Measurements from ENCODE around the gene TRRAP. TPM values are rescaled to one million over a fixed set of nuclear protein-coding genes. Genes with fewer than 3 reads are reported as not detected.

TRRAP gene
- total RNA-seq, 6 experiments from 2014 or later = 26.6 to 35.5 (median 28.7) TPM

DNA sequence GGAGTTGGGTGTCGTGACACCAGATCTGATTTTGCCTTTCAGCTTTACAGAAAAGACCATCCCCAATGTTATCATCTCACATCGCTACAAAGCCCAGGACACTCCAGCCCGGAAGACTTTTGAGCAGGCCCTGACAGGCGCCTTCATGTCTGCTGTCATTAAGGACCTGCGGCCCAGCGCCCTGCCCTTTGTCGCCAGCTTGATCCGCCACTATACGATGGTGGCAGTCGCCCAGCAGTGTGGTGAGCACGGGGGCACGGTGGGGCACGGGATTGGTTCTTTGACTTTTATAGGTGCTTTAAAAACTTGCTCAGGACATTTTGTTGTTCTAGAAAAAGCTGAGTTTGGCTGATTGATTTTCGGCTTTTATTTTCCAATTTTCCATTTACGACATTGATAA lies 48.8 kb downstream of the TRRAP start:
- Mint-ChIP-seq H3K9me3 (no peaks in the 10 kb centered on the region), H3K27ac (no peak overlapping the region), H3K36me3 (ENCODE audit: low read depth) (peaks cover 53% of the 10 kb centered on the region), H3K4me3 (no peak overlapping the region), H3K4me1 (ENCODE audit: low read depth) (peaks cover 9% of the 10 kb centered on the region; the same call in 1 of the 2 replicates), H3K27me3 (ENCODE audit: insufficient read depth) (no peaks in the 10 kb centered on the region; the same call in 1 of the 2 replicates)
- TF ChIP-seq, protein P1, sequence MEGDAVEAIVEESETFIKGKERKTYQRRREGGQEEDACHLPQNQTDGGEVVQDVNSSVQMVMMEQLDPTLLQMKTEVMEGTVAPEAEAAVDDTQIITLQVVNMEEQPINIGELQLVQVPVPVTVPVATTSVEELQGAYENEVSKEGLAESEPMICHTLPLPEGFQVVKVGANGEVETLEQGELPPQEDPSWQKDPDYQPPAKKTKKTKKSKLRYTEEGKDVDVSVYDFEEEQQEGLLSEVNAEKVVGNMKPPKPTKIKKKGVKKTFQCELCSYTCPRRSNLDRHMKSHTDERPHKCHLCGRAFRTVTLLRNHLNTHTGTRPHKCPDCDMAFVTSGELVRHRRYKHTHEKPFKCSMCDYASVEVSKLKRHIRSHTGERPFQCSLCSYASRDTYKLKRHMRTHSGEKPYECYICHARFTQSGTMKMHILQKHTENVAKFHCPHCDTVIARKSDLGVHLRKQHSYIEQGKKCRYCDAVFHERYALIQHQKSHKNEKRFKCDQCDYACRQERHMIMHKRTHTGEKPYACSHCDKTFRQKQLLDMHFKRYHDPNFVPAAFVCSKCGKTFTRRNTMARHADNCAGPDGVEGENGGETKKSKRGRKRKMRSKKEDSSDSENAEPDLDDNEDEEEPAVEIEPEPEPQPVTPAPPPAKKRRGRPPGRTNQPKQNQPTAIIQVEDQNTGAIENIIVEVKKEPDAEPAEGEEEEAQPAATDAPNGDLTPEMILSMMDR (IDR thresholded peaks at IDR 0.05) = no peak
- DNase-seq = no peak

DNA sequence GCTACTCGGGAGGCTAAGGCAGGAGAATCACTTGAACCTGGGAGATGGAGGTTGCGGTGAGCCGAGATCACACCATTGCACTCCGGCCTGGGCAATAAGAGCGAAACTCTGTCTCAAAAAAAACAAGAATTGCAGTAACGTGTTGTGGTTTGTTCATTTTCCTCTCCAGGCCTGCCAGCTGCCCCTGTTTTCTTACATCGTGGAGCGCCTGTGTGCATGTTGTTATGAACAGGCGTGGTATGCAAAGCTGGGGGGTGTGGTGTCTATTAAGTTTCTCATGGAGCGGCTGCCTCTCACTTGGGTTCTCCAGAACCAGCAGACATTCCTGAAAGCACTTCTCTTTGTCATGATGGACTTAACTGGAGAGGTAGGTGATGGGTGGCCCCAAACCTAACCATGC lies 52.1 kb downstream of the TRRAP start:
- Mint-ChIP-seq H3K27me3 (ENCODE audit: insufficient read depth) (no peaks in the 10 kb centered on the region), H3K36me3 (ENCODE audit: low read depth) (peaks cover 50% of the 10 kb centered on the region), H3K4me3 (no peak overlapping the region), H3K9me3 (no peaks in the 10 kb centered on the region), H3K27ac (no peak overlapping the region), H3K4me1 (ENCODE audit: low read depth) (peaks cover 8% of the 10 kb centered on the region)
- TF ChIP-seq, protein P1 (IDR thresholded peaks at IDR 0.05) = no peak
- DNase-seq = no peak

DNA sequence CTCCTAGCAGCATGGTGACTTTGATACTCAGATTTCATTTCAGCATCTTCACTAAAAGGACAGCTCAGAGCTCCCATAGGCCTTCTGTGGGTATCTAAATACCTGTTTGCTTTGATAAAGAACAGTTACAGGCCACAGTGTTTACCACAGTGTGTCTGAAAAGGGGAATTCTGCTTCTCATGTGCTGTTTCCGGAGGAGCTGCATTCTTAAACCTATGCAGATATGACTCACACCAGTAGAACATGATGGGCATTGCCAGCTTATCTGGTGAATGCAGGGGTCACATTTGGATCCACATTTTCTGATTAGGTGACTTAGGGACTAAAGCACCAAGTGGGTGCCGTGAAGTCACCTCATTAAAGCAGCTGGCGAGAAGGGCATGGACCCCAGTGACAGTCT lies 52.6 kb downstream of the TRRAP start:
- Mint-ChIP-seq H3K4me3 (no peak overlapping the region), H3K9me3 (no peaks in the 10 kb centered on the region), H3K27ac (no peak overlapping the region), H3K36me3 (ENCODE audit: low read depth) (peaks cover 50% of the 10 kb centered on the region), H3K27me3 (ENCODE audit: insufficient read depth) (no peaks in the 10 kb centered on the region), H3K4me1 (ENCODE audit: low read depth) (peaks cover 12% of the 10 kb centered on the region)
- TF ChIP-seq, protein P1 (IDR thresholded peaks at IDR 0.05) = no peak
- no peak for DNase-seq

DNA sequence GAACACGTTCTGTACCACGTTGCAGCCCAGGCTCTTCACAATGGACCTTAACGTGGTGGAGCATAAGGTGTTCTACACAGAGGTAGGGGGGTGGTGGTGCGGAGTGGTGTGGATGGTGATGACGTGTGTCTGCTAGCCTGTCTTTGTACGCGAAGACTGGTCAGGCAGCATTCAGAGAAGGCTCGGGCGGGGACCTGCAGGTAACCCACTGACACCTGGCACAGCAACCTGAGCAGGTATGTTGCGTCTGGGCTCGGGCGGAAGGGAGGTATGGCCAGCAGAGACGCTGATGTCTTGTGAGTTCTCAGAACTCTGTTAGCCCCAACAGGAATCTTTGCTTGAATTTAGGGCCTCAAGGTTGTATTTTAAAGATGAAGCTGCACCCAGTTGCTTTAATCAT lies 55.0 kb downstream of the TRRAP start:
- H3K27me3 Mint-ChIP-seq (ENCODE audit: insufficient read depth) = no peaks in the 10 kb centered on the region
- TF ChIP-seq, protein P1 (IDR thresholded peaks at IDR 0.05) = no peak
- H3K4me3 Mint-ChIP-seq = no peak overlapping the region
- peaks cover 39% of the 10 kb centered on the region for H3K36me3 Mint-ChIP-seq (ENCODE audit: low read depth)
- H3K27ac Mint-ChIP-seq = no peak overlapping the region
- no peaks in the 10 kb centered on the region for H3K9me3 Mint-ChIP-seq
- peaks cover 15% of the 10 kb centered on the region for H3K4me1 Mint-ChIP-seq (ENCODE audit: low read depth)
- DNase-seq = no peak

DNA sequence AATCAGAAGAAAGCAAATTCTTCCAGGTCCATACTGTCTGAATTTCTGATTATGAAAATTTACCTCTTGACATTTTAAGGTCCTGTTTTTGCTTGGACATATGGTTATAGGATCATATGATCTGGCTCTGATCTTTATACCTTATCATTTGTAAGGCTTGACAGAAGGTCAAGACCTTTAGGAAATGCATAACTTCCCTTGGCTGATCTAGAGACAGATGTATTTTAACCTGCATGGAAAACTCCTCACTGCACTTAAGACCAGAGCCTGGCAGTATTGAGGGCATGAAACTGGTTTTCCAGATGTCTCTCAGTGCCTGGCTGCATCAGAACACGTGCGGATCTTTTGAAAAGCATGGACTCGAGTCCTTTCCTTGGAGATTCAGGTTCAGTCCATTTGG lies 55.9 kb downstream of the TRRAP start:
- TF ChIP-seq, protein P1 (IDR thresholded peaks at IDR 0.05) = no peak

DNA sequence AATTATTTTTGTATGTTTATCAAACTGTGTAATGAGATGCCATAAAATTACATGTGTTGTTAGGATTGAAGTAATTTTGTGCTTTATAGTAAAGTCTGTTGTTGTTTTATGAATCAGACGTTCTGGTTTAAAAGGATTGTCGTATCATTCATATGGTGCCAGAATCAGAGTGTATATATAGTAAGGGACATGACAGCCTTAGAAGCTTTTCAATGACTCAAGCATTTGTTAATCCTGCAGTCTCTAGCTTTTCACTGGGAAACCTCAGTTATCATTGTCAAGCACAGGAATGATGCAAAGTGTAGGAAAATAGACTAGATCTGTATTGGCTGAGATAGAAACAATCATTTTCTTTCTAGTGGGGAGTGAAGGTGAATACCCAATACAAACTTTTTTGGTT lies 57.5 kb downstream of the TRRAP start:
- peak; percentile 43 for DNase-seq
- H3K27me3 Mint-ChIP-seq (ENCODE audit: insufficient read depth) = no peaks in the 10 kb centered on the region
- H3K27ac Mint-ChIP-seq = peak overlapping the region; percentile 50
- peaks cover 31% of the 10 kb centered on the region for H3K36me3 Mint-ChIP-seq (ENCODE audit: low read depth)
- H3K4me3 Mint-ChIP-seq = no peak overlapping the region
- TF ChIP-seq, protein P1 (IDR thresholded peaks at IDR 0.05) = no peak
- H3K4me1 Mint-ChIP-seq (ENCODE audit: low read depth) = peaks cover 15% of the 10 kb centered on the region
- no peaks in the 10 kb centered on the region for H3K9me3 Mint-ChIP-seq

More for the DNA sequence above, 55.9 kb downstream of the TRRAP start:
- Mint-ChIP-seq H3K27ac (no peak overlapping the region), H3K4me3 (no peak overlapping the region), H3K9me3 (no peaks in the 10 kb centered on the region), H3K36me3 (ENCODE audit: low read depth) (peaks cover 36% of the 10 kb centered on the region), H3K27me3 (ENCODE audit: insufficient read depth) (no peaks in the 10 kb centered on the region), H3K4me1 (ENCODE audit: low read depth) (peaks cover 15% of the 10 kb centered on the region)
- no peak for DNase-seq

All from HFFc6 (cell line).